WI38 (cell line): ENCODE measurements around the gene SLC1A1.

Experiments
- H3K4me3 ChIP-seq: 2 replicates; pipeline ENCODE4 v1.5.1; 2011; ENCODE audit warnings: low read depth, mild to moderate bottlenecking, control low read depth, low read length
- TF ChIP-seq, protein P1 (sequence below): IDR thresholded peaks from 2 replicates; pipeline ENCODE4 v1.5.1; 2012; ENCODE audit warnings: low read depth, mild to moderate bottlenecking, control low read depth, low read length

Gene SLC1A1

DNA sequence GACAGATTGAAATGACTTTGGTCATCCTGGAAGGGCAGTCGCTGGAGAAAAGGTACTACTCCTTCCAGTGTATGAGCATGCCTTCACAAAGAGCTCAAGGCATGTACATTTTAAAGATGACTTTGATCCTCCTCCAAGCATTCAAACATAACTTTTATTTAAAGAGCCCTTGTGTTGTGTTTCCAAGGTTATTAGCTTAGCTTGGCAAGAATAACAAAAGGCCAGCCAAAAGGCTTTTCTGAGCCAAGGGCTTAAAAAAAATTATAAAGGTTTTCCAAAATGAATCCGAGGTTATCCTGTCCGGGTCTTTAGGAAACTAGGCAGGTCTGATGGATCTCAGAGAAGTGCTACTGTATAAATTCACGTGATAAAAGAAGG, 100.8 kb downstream of the SLC1A1 start:
- TF ChIP-seq, protein P1, sequence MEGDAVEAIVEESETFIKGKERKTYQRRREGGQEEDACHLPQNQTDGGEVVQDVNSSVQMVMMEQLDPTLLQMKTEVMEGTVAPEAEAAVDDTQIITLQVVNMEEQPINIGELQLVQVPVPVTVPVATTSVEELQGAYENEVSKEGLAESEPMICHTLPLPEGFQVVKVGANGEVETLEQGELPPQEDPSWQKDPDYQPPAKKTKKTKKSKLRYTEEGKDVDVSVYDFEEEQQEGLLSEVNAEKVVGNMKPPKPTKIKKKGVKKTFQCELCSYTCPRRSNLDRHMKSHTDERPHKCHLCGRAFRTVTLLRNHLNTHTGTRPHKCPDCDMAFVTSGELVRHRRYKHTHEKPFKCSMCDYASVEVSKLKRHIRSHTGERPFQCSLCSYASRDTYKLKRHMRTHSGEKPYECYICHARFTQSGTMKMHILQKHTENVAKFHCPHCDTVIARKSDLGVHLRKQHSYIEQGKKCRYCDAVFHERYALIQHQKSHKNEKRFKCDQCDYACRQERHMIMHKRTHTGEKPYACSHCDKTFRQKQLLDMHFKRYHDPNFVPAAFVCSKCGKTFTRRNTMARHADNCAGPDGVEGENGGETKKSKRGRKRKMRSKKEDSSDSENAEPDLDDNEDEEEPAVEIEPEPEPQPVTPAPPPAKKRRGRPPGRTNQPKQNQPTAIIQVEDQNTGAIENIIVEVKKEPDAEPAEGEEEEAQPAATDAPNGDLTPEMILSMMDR: no peak
- H3K4me3 ChIP-seq: no peak overlapping the region

GRCh38 chr9:4592295-4592694, 102.0 kb downstream of the SLC1A1 start:
- TF ChIP-seq, protein P1: no peak
- H3K4me3 ChIP-seq: no peak overlapping the region

DNA sequence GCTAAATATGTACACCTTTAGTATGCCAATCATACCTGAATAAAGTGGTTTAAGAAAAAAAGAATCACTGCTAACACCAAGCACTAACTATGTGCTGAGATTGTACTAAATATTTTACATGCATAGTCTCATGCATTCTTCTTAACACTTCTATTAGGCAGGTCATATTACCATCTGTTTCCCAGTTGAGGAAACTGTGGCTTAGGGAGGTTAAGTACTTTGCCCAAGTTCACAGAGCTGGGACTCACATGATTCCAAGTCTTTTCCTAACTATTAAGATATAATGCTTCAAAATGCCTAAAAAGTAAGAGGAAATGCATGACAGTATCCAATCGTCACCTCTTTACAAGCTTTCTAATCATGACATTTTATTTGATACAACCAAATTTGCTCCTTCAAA, 102.6 kb downstream of the SLC1A1 start:
- no peak overlapping the region for H3K4me3 ChIP-seq
- TF ChIP-seq, protein P1: no peak

GRCh38 chr9:4594545-4594944, 104.3 kb downstream of the SLC1A1 start:
- no peak overlapping the region for H3K4me3 ChIP-seq
- TF ChIP-seq, protein P1: no peak

- H3K4me3 ChIP-seq: no peak overlapping the region
- TF ChIP-seq, protein P1: no peak
Measured at GRCh38 chr9:4594994-4595393, 104.7 kb downstream of the SLC1A1 start.

DNA sequence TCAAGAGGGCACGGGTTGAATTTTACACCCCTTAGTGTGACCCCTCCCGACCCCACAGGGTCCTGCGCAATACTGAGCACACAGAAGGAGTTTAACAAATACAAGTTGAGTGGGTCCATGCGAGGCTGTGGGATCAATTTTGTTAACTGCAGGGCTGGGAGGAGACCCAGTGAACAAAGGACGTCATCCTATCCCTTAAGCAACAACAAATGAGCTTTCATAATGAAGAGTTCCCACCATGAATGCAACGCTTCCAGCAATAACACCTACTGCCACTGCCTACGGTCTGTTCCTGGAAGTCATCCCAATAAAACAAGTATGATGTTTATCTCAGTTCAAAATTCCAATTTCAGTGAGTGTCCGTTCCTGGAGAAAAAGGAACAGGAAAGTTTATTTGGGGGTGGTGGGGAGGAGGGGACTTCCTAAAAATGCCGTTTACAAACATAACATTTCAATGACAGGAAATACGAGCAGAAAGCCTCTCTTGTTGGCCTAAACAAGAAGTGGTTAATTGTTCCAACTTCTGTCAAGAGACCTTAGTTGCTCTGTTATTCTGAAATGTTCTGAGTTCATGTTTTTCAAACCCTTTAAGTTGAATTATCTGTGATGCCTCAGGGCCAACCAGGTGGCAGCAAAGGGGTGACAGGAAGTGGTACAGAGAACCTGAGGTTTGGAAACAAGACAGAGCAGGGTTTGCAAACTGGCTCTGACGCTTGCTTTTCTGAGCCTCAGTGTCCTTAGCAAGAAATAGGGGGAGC, 106.1 kb downstream of the SLC1A1 start:
- TF ChIP-seq, protein P1: no peak
- no peak overlapping the region for H3K4me3 ChIP-seq

DNA sequence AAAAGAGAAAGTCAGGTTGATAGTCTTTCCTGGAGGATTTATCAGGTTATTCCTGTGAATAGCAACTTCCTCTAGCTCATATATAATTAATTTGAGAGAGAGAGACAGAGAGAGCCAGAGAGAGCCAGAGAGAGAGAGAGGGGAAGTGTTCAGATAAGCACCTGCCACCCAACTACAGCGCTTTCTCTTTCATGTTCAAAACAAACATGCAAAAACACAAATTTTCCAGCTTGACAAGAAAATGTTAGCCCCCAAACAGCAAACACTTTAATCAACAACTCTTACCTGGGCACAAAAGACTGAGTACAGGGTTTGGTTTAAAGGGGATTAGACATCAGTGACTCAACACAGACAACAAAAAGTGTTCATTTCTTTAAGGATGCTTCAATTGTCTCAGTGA, 110.1 kb downstream of the SLC1A1 start:
- no peak overlapping the region for H3K4me3 ChIP-seq

More for the DNA sequence above, 110.1 kb downstream of the SLC1A1 start:
- TF ChIP-seq, protein P1: no peak
